Right lung (tissue), 5 donors: ENCODE results near the gene C2CD2L. TPM values are rescaled to one million over a fixed set of nuclear protein-coding genes. Genes with fewer than 3 reads are reported as not detected.
"Not testable (repeated sequence)": the region's sequence is repeated elsewhere in the genome, so short reads cannot be mapped to it uniquely, and the experiment has no call there.

Experiments
- DNase-seq, 2 donors: peaks; one replicate each; pipeline ENCODE4 v3.0.0-alpha.2; 2013
- polyA plus RNA-seq, 5 donors: library from polyadenylated mRNA; unstranded; fragments of 120-200 nt; gene quantifications; one replicate each; pipeline versions ENCODE4 v1.2.1 to v1.2.3, GENCODE V29; 2013; ENCODE audit warnings: inconsistent platforms in 1 of 5, low replicate concordance in 1 of 5; ENCODE audit not compliant: insufficient read length in 5 of 5, insufficient read depth in 1 of 5

Gene C2CD2L
- polyA plus RNA-seq, 5 donors, result 6.2 to 9.8 (median 9.0) TPM

DNA sequence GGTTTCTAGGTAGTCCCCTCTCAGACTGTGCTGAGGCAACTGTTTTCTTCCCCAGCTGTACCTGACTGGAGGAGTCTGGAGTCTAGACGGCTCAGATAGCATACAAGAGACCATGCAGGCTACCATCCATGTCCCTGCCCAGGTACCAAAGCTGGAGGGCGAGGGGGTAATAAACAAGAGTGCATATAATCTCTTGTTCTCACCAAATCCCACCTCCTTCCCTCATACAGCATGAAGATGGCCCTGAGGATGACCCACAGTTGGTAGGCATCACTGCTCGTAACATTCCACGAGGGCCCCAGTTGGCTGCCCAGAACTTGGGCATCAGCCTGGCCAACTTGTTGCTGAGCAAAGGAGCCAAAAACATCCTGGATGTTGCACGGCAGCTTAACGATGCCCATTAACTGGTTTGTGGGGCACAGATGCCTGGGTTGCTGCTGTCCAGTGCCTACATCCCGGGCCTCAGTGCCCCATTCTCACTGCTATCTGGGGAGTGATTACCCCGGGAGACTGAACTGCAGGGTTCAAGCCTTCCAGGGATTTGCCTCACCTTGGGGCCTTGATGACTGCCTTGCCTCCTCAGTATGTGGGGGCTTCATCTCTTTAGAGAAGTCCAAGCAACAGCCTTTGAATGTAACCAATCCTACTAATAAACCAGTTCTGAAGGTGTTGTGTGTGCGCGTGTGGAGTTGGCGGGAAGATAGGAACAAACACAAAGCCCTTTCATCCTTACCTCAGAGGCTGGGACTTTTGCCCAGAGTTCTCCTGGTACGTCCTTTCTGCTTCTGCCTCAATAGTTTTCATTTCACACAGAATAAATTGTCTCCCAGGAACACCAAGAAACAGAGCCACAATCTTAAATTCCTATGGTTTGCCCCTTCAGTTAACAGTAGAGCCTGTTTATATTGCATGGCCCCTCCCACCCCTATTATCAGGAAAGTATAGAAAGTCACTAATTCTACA, 14.0 kb upstream of the C2CD2L start:
- no peak for DNase-seq

DNA sequence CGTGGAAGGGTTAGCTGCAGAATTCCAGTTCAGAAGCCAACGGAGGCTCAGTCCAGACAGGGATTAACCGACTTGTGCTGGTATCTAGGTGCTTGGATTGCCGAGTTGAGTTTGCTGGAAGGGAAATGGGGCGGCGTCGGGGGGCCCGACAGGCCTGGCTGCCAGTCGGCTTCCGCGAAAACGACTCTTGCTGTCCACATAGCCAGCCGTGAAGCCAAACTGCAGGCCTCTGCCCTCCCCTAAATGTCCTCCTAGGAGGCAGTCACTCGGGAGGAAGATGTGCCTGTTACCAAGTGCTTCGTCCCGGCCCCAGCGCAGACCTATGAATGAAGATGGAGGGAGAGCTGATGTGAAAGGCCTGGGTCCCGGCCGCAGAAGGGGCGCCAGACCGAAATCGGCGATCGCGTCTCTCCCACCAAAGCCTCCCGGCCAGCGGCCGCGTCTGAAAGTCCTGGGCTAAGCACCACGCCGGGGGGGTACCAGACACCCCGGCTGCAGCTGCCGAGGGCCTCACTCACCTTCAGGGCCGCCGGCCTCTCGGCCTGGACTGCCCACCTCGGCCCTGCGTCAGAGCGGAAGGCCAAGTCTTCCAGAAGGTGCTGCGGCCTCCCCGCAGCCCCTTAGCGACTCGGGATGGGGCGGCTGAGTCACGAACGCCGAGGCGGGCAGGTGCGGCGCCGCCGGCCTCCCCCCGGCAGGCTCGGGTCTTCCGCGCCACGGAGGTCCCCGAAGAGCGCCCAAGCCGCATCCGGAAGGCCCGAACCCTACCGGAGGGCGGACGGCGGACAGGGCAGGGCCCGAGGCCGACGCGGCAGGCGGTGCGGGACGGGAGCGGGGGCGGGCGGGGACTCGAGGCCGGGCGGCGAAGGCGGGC, 13.0 kb upstream of the C2CD2L start:
- no peak for DNase-seq

DNA sequence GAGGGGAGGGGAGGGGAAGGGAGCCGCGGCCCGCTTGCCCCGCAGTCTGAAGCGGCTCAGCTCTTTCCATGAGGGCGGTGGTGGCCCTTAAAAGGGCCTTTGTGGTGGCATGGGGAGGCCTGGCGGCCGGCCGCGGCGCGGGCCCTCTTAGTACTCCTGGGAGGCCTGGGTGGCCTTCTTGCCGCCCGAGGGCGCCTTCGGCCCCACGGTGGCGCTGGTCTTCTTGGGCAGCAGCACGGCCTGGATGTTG, 12.4 kb upstream of the C2CD2L start:
- DNase-seq, result peak; percentile 75 to 80

DNA sequence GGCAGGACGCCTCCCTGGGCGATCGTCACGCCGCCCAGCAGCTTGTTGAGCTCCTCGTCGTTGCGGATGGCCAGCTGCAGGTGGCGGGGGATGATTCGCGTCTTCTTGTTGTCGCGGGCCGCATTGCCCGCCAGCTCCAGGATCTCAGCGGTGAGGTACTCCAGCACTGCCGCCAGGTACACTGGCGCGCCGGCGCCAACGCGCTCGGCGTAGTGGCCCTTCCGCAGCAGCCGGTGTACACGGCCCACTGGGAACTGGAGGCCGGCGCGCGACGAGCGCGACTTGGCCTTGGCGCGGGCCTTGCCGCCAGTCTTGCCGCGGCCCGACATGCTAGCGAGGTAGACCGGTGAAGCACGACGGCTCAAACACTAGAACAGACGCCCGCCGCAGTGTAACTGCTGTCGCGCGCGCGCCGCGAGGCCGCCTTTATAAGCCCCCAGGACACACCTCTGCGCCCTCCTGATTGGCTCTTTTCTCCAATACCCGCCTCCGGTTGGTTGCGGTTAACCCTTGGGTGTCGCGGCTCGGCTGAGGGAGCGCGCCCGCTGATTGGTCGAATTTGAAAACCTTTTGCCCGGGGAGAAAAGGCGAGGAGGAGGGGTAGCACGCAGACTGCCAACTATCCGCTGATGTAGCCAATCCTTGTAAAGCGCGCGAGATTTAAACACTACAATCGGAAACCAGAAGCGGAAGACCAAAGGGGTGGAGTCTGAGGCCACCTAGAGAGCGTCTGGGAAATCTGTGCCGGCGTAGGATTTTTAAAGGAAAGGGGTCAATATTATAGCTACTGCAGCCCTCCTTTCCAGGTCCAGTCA, 11.9 kb upstream of the C2CD2L start:
- DNase-seq, result peak; percentile 99

DNA sequence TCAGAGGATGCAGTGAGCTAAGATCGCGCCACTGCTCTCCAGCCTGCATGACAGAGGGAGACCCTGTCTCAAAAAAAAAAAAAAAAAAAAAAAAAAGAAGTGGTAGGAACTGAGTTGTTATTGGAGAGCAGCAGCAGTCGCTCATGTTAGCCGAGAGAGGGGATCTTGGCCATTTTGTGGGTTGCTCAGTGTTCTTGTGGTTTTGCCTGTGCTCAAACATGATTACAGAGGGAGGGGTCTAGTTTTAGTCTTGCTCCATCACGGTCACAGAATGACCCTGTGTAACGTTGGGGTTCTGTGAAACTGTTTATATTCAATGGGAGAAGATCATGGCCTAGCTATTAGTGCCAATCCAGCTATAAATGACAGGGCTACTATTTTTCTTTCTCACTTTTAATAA, 7.4 kb upstream of the C2CD2L start:
- no peak for DNase-seq

DNA sequence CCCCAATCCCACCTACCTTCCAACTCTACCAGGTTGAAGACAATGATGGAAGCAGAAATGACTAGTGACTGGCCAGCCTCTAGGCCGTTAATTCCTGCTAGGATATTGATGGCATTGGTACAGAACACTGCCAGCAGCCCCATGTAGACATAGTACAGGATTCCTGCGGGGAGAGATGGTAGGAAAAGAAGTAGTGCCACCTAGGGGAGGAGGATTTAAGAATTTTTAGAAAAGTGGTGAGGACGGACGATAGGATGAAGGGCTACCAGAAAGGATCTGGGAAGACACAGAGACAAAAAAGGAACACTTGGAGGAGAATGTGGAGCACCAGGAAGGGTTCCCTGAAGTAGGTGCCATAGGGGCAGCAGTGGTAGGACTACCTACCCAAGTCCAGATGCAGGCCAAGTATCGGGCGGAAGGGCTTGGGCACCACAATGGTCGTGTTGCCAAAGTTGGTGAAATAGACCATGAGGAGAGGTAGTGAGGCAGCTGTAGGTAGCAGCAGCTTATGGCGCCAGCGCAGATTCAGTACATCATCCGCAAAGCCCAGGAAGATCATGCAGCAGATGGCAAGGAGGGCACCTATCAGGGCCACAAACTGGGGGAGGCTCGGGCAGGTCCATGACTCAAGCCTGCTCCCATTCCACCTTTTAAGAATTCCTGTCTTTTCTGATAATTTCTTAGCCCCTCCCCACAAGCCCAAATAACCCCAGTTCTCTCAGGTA, 6.7 kb upstream of the C2CD2L start:
- DNase-seq, result no peak

DNA sequence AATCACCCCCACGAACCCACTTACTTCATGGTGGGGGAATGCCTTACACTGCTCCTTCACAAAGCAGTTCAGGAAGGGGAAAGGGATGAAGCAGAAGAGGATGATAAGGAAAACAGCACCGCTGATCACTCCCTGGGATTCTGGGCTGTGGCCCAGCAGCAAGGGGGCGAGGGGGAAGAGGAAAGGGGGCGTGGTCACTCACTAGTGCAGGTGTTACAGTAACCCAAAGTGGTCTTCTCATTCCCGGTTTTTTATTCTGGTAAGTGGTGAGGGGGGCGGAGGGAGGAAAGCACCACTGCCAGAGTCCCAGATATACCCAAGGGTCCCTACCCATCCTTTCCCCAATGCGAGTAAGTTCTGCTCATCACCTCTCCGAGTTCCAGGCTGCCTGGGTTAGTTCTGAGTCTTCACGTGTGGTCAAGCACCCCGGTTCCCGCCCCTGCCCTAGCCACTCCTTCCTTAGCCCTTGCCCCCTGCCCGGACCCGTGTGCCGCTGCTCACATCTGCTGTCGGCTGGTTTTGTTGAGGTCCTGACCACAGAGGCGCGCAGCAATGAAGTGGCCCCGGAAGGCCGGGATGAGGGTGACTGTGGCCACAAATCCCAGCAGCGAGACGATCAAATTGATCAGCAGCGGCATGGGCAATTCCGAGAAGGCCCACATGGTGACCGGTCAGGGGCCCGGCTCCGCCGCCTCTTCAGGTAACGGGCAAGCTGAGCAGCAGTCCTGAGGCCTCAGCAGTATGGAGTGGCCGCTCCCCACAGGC, 6.0 kb upstream of the C2CD2L start:
- DNase-seq, result no peak

DNA sequence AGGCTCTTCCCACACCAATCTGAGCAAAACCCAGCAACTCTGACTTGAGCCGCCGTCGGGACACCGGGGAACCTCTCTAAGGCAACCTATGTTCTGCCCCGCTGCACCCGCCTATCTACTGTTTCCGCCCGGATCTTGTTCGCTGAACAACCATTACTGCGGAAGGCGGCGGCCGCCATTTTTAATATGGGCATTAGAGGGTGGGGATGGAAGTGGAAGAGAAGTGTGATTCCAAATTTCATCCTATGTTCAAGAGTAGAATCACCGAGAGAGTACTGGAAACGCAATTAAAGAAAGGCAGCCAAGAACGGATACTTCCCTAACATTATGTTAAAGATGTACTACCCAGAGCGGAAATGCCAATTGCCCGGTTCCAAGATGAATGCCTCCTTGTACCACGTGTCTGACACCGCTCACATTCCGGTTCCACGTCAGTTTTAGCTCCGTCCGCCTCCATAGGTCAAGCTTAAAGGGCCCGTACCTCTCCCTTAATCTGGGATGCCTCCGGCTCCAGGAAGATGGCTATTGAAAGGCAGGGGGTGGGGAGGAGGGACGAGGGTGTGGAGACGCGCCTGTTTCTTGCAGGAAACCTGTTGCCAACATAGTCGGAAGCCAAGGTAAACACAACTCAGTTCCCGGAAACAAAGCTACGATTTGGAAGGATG, 5.3 kb upstream of the C2CD2L start, which contains the start of gene DPAGT1:
Gene DPAGT1, minus strand, starts transcription at position 95 of the 665 bp plus-strand sequence. CDS start 198 bp downstream, outside the sequence.
- DNase-seq, result peak; percentile 92 to 94

DNA sequence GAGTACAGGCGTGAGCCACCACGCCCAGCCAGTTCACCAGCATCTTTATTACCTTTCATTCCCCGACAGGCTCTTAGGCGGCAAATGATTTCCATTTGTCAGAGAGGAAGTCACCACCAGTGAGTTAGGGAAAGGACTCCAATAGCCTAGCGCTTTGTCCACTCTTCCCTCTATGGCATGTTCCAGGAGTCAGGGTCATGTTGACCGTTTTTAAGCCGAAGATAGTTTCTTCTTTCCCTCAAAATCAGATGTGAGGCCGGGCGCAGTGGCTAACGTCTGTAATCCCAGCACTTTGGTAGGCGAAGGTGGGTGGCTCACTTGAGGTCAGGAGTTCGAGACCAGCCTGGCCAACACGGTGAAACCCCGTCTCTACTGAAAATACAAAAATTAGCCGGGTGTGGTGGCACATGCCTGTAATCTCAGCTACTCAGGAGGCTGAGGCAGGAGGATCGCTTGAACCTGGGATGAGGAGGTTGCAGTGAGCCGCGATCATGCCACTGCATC, 3.9 kb upstream of the C2CD2L start:
- not testable (repeated sequence) for DNase-seq

DNA sequence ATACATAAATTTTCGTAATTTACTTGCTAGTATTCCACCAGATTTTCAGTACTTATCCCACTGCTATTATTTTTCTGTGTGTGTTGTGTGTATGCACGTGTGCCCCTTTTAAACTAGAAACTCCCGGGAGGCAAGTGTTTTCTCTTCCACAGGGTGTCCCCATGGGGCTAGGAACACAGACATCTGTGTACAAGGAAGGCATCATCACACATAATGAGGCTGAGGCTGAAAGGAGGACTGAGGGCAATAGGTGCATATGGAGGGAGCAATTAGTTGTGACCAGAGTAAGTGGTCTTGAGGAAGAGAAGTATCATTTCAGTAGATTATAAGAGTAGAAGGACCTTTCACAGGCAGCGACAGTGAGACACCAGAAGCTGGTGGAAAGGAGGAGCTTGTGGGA, 3.4 kb upstream of the C2CD2L start:
- DNase-seq, result no peak

DNA sequence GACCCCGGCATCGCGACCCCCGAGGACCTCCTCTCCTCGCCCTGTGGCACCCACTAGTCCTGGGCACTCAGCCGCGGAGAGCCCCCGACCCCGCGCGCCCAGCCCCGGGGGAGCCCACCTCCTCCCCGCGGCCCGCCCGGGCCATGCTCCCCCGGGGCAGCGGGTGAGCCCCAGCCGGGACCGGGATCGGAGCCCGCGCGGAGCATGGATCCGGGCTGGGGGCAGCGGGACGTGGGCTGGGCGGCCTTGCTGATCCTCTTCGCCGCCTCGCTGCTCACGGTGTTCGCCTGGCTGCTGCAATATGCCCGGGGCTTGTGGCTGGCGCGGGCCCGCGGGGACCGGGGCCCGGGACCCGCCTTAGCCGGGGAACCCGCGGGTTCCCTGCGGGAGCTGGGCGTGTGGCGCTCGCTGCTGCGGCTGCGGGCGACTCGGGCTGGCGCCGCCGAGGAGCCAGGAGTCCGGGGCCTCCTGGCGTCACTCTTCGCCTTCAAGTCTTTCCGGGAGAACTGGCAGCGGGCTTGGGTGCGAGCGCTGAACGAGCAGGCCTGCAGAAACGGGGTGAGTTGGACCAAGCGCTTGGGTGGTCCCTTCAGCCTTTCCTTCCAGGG, 498 bp downstream of the C2CD2L start:
- no peak for DNase-seq

DNA sequence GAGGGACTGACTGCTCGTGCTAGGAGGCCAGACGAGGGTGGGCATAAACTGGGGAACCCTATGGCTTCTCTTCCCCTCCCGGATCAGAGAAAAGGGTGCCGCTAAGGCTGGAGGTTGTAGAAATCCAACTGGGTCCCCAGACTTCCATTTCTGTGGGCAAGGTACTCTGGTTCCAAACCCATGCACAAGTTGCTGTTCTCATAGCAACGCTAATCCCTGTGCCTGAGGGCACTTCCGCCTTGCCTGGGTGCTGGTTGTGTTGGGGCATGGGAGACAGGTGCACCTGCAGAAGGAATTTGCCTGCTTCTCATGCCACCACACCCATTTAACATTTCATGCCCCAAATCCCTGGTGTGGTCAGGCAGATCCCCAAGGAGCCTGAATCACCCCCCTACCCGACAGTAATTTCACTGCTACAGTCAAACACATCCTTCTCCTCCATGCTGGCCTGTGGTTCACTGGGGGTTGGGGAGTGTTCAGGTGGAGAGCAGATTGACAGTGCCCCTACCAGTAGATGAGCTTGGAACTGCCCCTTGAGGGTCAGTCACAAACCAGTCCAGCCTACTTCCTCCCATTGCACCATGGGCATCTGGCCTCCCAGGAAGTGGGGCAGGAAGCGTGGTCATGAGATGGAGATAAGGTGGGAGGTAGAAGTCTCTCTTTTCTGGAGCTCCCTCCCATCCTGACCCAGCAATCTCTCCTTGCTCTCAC, 1.2 kb downstream of the C2CD2L start:
- no peak for DNase-seq

DNA sequence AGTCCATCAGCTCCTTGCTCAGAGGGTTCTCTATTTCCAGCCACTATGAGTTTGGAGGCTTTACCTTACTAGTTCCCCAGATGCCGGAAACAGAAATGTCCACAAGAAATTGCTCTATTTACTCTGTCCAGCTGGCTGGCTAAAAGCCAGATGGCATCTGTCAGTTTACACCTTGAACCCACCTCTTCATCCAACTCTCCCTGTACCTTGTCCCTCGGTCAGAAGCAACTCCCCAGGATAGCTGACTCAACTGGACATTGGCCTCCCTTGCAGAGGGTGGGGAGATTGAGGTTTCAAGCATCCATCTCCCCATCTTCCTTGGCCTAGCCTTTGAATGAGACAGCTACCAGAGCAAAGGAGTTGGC, 1.7 kb downstream of the C2CD2L start:
- DNase-seq, result no peak

DNA sequence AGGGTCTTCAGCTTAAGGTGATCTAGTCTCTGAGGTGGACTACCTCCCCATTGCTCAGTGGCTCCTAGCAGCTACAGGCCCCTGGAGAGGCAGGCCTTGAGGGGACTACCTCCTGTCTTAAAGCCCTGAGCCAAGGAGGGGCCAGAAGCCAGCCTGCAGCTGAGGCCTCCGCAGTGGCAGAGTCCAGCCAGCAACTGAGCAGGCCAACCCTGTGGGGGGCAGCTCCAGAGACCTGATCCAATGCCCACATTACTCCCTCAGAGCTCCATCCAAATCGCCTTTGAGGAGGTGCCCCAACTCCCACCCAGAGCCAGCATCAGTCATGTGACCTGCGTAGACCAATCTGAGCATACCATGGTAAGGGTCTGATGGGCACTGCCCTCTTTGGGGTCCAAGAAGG, 2.7 kb downstream of the C2CD2L start:
- no peak for DNase-seq

DNA sequence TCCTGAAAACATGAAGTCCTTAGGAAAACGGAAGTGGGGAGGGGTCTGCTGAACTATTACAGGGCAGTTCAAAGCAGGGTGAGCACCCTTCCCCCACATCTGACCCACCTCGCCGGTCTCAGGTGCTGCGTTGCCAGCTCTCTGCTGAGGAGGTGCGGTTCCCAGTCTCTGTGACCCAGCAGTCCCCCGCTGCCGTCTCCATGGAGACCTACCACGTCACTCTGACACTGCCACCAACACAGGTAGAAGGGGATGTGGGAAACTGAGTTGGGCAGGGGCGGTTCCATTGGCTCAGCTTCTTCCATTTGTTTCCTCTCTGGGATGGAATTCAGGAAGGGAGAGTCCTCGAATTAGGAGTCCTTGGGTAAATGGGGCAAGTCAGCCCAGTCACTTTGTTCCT, 3.3 kb downstream of the C2CD2L start:
- no peak for DNase-seq

DNA sequence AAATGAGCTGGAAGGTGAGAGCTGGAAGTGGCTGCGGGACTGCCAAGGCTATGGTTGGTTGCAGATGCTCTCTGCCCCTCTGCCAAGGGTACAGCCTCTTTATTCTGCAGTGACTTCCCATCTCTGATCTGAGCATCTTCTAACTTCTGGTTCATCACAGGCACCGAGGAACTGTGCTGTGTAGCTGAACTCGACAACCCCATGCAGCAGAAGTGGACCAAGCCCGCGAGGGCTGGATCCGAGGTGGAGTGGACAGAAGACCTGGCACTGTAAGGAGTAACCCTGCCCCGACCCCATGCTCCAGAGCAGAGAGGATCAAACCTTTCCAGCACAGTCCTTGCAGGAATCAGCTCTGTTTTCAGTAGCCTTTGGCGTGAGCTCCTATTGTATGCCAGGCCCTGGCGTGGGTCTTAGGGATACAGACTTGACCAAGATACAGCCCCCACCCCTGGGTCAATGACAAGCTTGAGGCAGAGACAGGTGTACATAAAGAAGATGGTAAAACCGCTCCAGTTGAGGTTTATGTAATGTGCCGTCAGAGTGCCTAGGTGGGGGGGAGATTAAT, 4.3 kb downstream of the C2CD2L start:
- no peak for DNase-seq

DNA sequence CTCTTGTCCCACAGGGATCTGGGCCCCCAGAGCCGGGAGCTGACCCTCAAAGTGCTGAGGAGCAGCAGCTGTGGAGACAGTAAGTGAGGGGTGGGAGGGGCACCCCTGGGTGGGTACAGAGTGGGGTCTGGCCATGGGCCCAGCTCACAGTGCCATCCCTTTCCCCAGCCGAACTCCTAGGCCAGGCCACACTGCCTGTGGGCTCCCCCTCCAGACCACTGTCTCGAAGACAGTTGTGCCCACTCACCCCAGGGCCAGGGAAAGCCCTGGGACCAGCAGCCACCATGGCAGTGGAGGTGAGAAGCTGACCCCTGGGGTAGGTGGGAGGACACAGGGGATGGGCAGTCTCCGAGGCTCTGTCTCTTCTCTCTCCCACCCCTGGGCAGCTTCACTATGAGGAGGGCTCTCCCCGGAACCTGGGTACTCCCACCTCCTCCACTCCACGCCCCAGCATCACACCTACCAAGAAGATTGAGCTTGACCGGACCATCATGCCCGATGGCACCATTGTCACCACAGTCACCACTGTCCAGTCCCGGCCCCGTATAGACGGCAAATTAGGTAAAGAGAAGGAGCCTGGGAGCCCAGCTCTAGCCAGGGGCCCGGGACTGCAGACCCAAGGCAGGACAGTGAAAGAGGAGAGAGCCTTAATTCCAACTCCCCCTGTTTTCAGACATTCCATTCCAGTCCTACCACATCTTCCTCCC, 5.3 kb downstream of the C2CD2L start:
- no peak for DNase-seq

DNA sequence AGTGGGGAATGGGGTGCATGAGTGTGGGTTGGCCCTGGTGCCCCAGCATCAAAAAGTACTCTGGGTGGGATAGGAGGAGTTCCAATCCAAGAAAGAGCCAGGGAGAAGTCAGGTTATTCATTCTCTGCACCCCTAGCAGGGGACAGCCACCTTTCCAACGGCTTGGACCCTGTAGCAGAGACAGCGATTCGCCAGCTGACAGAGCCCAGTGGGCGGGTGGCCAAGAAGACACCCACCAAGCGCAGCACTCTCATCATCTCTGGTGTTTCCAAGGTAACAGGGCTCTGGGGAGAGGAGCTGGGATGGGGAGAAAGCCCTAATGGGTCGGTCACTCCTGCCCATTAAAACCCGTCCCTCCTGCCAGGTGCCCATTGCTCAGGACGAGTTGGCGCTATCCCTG, 6.6 kb downstream of the C2CD2L start:
- DNase-seq, result no peak
